HCT116 (cell line): Measurements from ENCODE around the gene TAF5L.

Source experiments
- CEBPB ChIP-seq: IDR thresholded peaks from 2 replicates; pipeline ENCODE4 v1.6.1; 2012; ENCODE audit warnings: low read depth
- EZH2 ChIP-seq: fragments of 200-600 bp; sonication (generic); IDR thresholded peaks from 2 replicates; pipeline ENCODE4 v1.6.1; 2017; ENCODE audit warnings: antibody characterized with exemption, mixed run types
- EZH2phosphoT487 ChIP-seq: fragments of 200-600 bp; IDR thresholded peaks from 2 replicates; pipeline ENCODE4 v1.6.1; 2018; ENCODE audit warnings: antibody characterized with exemption, borderline replicate concordance
- POLR2A ChIP-seq: IDR thresholded peaks from 2 replicates; pipeline ENCODE4 v1.7.0; 2011; ENCODE audit warnings: borderline replicate concordance; ENCODE audit not compliant: insufficient read depth, insufficient read length; ENCODE audit errors: extremely low read depth
- RAD21 ChIP-seq: IDR thresholded peaks from 2 replicates; pipeline ENCODE4 v1.6.1; 2012; ENCODE audit warnings: low read depth, mild to moderate bottlenecking
- ZFX ChIP-seq: fragments of 450-650 bp; IDR thresholded peaks from 2 replicates; pipeline ENCODE4 v1.6.1; 2017
- ZNF274 ChIP-seq: fragments of 200-500 bp; sonication (Bioruptor generic); IDR thresholded peaks from 2 replicates; pipeline ENCODE4 v1.6.1; 2014; ENCODE audit warnings: mild to moderate bottlenecking, low read depth, low read length, inconsistent platforms
- TF ChIP-seq, protein P1 (sequence below): IDR thresholded peaks from 2 replicates; pipeline ENCODE4 v1.6.1; 2012
- TF ChIP-seq, protein P2 (sequence below), 3 experiments: fragments of 200-600 bp in 1 of 3; sonication (generic) in 1 of 3; IDR thresholded peaks in 2 of 3; conservative IDR thresholded peaks in 1 of 3; 2 replicates each; pipeline ENCODE4 v1.5.1; 2012 to 2017; ENCODE audit warnings: low read depth in 2 of 3, low read length in 2 of 3, antibody characterized with exemption in 1 of 3, borderline replicate concordance in 1 of 3, control low read depth in 1 of 3, mild to moderate bottlenecking in 1 of 3, mixed read lengths in 1 of 3, mixed run types in 1 of 3, moderate library complexity in 1 of 3; ENCODE audit not compliant: insufficient read depth in 1 of 3

DNA sequence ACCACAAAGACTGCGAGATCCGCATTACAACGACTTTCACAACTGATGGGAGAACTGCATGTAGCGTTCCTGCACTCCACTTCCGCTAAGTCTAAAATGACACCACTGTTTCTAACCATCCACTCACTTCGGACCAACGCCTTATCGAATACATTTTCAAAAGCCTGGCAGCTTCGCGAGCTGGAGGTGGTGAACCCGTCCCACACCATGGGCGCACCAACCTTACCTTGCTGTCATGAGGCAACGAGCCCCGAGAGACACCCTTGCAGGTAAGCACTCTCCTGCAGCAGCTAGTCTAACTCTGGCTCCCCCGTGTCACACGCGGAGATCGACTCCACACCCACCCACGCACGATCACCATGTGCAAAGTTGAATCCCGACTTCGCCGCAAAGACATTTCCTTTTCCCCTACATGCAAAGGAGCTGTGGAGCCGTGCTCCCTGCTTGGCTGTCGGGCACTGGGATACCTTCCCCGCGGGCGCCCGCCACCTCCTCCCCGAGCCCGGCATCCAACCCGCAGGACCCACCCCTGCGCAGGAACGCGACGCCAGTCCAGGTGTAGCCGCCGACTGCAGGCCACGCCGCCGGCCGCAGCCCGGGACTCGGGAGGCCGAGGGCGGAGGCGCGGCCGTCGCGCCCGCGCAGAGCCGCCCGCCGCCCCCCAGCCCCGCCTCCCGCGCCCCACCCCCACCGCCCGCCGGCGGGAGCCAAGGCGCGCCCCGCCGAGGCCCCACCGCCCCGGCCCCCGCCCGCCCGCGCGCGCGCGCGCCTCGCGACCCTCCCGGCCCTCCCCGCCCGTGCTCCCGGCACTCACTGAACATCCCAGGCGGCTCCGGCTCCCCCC lies 629 bp downstream of the TAF5L start:
- TF ChIP-seq, protein P1, sequence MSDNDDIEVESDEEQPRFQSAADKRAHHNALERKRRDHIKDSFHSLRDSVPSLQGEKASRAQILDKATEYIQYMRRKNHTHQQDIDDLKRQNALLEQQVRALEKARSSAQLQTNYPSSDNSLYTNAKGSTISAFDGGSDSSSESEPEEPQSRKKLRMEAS, result peak; percentile 52
- TF ChIP-seq ZNF274 (no peak), POLR2A (no peak), EZH2phosphoT487 (no peak), ZFX (no peak), RAD21 (no peak), EZH2 (no peak), CEBPB (no peak)
- TF ChIP-seq, protein P2, sequence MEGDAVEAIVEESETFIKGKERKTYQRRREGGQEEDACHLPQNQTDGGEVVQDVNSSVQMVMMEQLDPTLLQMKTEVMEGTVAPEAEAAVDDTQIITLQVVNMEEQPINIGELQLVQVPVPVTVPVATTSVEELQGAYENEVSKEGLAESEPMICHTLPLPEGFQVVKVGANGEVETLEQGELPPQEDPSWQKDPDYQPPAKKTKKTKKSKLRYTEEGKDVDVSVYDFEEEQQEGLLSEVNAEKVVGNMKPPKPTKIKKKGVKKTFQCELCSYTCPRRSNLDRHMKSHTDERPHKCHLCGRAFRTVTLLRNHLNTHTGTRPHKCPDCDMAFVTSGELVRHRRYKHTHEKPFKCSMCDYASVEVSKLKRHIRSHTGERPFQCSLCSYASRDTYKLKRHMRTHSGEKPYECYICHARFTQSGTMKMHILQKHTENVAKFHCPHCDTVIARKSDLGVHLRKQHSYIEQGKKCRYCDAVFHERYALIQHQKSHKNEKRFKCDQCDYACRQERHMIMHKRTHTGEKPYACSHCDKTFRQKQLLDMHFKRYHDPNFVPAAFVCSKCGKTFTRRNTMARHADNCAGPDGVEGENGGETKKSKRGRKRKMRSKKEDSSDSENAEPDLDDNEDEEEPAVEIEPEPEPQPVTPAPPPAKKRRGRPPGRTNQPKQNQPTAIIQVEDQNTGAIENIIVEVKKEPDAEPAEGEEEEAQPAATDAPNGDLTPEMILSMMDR (IDR thresholded peaks at IDR 0.05 in 2 of 3, conservative IDR thresholded peaks at IDR 0.05 in 1 of 3; ENCODE audit: borderline replicate concordance in 1 of 3, insufficient read depth in 1 of 3, low read depth in 2 of 3, low read length in 2 of 3), result no peak
